ENCODE results near the gene GJA10.

GJA10 gene

GRCh38 chr6:89927791-89928550 lies 33.7 kb downstream of the GJA10 start:
- TF ChIP-seq EZH2phosphoT487 (IDR thresholded peaks at IDR 0.05; ENCODE audit: borderline replicate concordance, low read length) (no peak), CTCF (IDR thresholded peaks at IDR 0.05; ENCODE audit: low read depth, low read length, poor library complexity, severe bottlenecking) (no peak)
- Histone ChIP-seq H3K4me3 (ENCODE audit: low read length) (no peak overlapping the region), H3K9me2 (replicated peaks; ENCODE audit: control insufficient read depth, low read length) (no peaks in the 10 kb centered on the region), H3K27me3 (ENCODE audit: control insufficient read depth, low read length) (no peaks in the 10 kb centered on the region), H3K79me2 (ENCODE audit: control insufficient read depth, low read length) (peaks cover 4% of the 10 kb centered on the region; the same call in 1 of the 2 replicates), H3K27ac (ENCODE audit: low read depth, low read length) (no peak overlapping the region), H3K9me3 (ENCODE audit: control insufficient read depth, insufficient read depth, low read length) (no peaks in the 10 kb centered on the region), H3K4me1 (ENCODE audit: control insufficient read depth, low read length) (no peaks in the 10 kb centered on the region), H4K20me1 (ENCODE audit: control insufficient read depth, insufficient read depth, low read depth, low read length) (peaks cover 25% of the 10 kb centered on the region), H3F3A (ENCODE audit: control insufficient read depth, insufficient read depth) (peaks cover 86% of the 10 kb centered on the region), H3K36me3 (ENCODE audit: control insufficient read depth, low read length) (peaks cover 57% of the 10 kb centered on the region), H3K4me2 (ENCODE audit: low read length) (no peak overlapping the region)

- H3K4me3 ChIP-seq (ENCODE audit: low read length): no peak overlapping the region
- no peak overlapping the region for H3K4me2 ChIP-seq (ENCODE audit: low read length)
- H3K9me2 ChIP-seq (replicated peaks; ENCODE audit: control insufficient read depth, low read length): no peaks in the 10 kb centered on the region
- H4K20me1 ChIP-seq (ENCODE audit: control insufficient read depth, insufficient read depth, low read depth, low read length): peaks cover 25% of the 10 kb centered on the region
- H3K9me3 ChIP-seq (ENCODE audit: control insufficient read depth, insufficient read depth, low read length): no peaks in the 10 kb centered on the region
- H3K4me1 ChIP-seq (ENCODE audit: control insufficient read depth, low read length): no peaks in the 10 kb centered on the region
- H3K27me3 ChIP-seq (ENCODE audit: control insufficient read depth, low read length): no peaks in the 10 kb centered on the region
- H3K36me3 ChIP-seq (ENCODE audit: control insufficient read depth, low read length): peaks cover 64% of the 10 kb centered on the region
- TF ChIP-seq EZH2phosphoT487 (IDR thresholded peaks at IDR 0.05; ENCODE audit: borderline replicate concordance, low read length) (no peak), CTCF (IDR thresholded peaks at IDR 0.05; ENCODE audit: low read depth, low read length, poor library complexity, severe bottlenecking) (no peak)
- H3K79me2 ChIP-seq (ENCODE audit: control insufficient read depth, low read length): peaks cover 8% of the 10 kb centered on the region; the same call in 1 of the 2 replicates
- H3K27ac ChIP-seq (ENCODE audit: low read depth, low read length): no peak overlapping the region
- peaks cover 83% of the 10 kb centered on the region for H3F3A ChIP-seq (ENCODE audit: control insufficient read depth, insufficient read depth)
Measured at GRCh38 chr6:89928604-89929003, 34.3 kb downstream of the GJA10 start.

DNA sequence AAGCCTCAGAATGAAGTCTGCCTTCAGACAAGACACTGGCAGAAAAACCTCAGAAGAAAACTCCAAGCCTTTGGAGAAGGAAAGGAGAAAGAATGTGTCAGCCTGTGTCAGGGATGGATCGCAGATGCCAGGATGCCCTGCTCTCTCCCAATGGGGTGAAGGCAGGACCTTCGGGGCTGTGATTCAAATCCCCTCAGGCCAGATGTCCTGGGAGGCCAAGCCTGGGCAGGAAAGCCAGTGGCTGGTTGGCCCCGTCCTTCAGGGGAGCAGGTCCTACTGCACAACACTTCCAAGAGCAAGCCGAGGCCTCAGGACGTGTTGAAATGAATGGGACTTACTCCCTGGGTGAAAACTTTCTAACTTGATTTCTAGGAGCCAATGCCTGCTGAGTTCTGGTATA lies 36.5 kb downstream of the GJA10 start:
- Histone ChIP-seq H3K9me3 (ENCODE audit: control insufficient read depth, insufficient read depth, low read length) (no peaks in the 10 kb centered on the region), H3K4me1 (ENCODE audit: control insufficient read depth, low read length) (no peaks in the 10 kb centered on the region), H3K79me2 (ENCODE audit: control insufficient read depth, low read length) (peaks cover 8% of the 10 kb centered on the region; the same call in 1 of the 2 replicates), H3K4me2 (ENCODE audit: low read length) (no peak overlapping the region), H3K27ac (ENCODE audit: low read depth, low read length) (no peak overlapping the region), H3K36me3 (ENCODE audit: control insufficient read depth, low read length) (peaks cover 85% of the 10 kb centered on the region), H3K4me3 (ENCODE audit: low read length) (no peak overlapping the region), H3F3A (ENCODE audit: control insufficient read depth, insufficient read depth) (peaks cover 73% of the 10 kb centered on the region), H4K20me1 (ENCODE audit: control insufficient read depth, insufficient read depth, low read depth, low read length) (peaks cover 30% of the 10 kb centered on the region), H3K27me3 (ENCODE audit: control insufficient read depth, low read length) (no peaks in the 10 kb centered on the region), H3K9me2 (replicated peaks; ENCODE audit: control insufficient read depth, low read length) (no peaks in the 10 kb centered on the region)
- TF ChIP-seq CTCF (IDR thresholded peaks at IDR 0.05; ENCODE audit: low read depth, low read length, poor library complexity, severe bottlenecking) (no peak), EZH2phosphoT487 (IDR thresholded peaks at IDR 0.05; ENCODE audit: borderline replicate concordance, low read length) (no peak)
